HG03521 (cell line): Measurements from ENCODE around the gene DZIP1.
A peak's percentile ranks its signal among the peaks of the same experiment; 100 is the strongest.
"Not testable (repeated sequence)": the region's sequence is repeated elsewhere in the genome, so short reads cannot be mapped to it uniquely, and the experiment has no call there.

Source experiments
- ATAC-seq: cut with Tn5 transposase; IDR thresholded peaks from one replicate; pipeline ENCODE4 v1.9.1; 2021; ENCODE audit warnings: mild to moderate bottlenecking, moderate library complexity; ENCODE audit not compliant: unreplicated experiment

DZIP1 gene, protein sequence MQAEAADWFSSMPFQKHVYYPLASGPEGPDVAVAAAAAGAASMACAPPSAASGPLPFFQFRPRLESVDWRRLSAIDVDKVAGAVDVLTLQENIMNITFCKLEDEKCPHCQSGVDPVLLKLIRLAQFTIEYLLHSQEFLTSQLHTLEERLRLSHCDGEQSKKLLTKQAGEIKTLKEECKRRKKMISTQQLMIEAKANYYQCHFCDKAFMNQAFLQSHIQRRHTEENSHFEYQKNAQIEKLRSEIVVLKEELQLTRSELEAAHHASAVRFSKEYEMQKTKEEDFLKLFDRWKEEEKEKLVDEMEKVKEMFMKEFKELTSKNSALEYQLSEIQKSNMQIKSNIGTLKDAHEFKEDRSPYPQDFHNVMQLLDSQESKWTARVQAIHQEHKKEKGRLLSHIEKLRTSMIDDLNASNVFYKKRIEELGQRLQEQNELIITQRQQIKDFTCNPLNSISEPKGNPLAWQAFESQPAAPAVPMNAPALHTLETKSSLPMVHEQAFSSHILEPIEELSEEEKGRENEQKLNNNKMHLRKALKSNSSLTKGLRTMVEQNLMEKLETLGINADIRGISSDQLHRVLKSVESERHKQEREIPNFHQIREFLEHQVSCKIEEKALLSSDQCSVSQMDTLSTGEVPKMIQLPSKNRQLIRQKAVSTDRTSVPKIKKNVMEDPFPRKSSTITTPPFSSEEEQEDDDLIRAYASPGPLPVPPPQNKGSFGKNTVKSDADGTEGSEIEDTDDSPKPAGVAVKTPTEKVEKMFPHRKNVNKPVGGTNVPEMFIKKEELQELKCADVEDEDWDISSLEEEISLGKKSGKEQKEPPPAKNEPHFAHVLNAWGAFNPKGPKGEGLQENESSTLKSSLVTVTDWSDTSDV

DNA sequence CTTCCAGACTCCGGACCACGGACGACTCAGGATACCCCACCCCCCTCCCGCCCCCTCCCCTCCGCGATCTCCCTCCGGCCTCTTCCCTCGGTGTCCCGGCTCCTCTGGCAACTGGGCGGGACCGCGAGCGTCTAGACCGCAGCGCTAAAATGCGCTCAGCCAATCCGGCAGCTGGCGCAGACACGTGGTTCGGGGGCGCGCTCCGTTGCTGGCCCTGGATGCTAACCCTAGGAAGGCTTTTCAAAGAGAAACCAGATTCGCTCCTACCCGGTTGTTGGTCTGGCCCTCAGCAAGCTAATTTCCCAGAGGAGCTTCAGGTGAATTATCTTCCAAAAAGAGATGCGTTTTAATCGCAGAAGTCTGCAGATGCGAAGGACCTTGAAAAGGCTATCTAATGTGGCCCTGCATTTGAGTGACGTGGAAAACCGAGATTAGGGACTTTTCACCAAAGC is at the start of gene DZIP1:
Gene DZIP1 (minus strand): TSS at position 106 of the 452 bp plus-strand sequence. CDS start 2,677 bp downstream, outside the sequence.
- ATAC-seq = peak; percentile 68

DNA sequence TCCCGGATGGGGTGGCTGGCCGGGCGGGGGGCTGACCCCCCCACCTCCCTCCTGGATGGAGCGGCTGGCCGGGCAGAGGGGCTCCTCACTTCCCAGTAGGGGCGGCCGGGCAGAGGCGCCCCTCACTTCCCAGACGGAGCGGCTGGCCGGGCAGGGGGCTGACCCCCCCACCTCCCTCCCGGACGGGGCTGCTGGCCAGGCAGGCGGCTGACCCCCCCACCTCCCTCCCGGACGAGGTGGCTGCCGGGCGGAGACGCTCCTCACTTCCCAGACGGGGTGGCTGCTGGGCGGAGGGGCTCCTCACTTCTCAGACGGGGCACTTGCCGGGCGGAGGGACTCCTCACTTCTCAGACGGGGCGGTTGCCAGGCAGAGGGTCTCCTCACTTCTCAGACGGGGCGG is 46.5 kb upstream of the DZIP1 start:
- not testable (repeated sequence) for ATAC-seq

DNA sequence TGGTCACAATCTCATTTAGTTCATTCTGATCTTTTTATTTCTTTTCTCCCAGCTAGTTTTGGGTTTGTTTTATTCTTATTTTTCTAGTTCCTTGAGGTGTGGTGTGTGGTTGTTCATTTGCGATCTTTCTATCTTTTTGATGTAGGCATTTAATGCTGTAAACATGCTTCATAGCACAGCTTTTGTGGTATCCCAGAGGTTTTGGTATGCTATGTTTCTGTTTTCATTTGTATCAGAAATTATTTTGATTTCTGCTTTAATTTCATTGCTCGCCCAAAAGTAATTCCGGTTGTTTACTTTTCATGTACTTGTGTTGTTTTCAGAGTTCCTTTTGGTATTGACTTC is 45.0 kb upstream of the DZIP1 start:
- ATAC-seq = no peak

DNA sequence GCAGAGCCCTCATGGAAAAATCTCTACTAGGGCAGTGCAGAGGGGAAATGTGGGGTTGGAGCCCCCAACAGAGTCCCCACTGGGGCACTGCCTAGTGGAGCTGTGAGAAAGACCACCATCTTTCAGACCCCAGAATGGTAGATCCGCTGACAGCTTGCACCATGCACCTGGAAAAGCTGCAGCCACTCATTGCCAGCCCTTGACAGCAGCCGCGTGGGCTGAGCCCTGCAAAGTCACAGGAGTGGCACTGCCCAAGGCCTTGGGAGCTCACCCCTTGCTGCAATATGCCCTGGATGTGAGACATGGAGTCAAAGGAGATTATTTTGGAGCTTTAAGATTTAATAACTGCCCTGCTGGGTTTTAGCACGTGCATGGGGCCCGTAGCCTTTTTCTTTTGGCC is 40.5 kb upstream of the DZIP1 start:
- ATAC-seq = not testable (repeated sequence)

DNA sequence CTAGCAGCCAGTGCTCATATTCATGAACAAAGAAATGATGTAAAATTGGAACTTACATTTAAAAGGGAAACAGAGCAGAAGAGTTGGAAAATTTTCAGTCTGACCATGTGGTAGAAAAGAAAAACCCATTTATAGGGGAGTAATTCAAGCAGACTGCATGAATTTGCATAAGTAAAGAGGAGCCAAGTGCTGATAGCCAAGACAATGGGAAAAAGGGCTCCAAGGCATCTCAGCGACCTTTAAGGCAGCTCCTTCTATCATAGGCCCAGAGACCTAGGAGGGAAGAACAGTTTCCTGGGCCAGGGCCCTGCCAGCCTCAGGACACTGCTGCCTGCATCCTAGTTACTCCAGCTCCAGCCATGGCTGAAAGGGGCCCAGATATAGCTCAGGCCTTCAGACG is 39.9 kb upstream of the DZIP1 start:
- no peak for ATAC-seq

DNA sequence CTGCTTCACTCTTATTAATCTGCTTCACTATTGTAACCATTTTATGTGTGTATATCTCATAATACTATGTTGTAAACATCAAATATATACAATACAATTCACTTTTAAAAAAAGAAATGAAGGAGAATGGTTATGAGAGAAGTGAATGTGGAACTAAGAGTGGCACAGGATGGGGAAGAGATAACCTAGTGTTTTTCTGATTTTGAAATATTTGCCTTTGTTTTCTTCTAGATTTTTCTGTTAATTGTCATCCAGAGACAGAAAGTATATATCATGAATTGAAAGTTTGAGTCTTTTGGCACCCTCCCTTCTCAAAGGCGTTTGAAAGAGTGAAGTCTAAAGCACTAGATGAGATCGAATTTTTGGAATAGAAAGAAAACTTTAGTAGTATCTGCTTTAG is 35.2 kb upstream of the DZIP1 start:
- ATAC-seq = no peak

DNA sequence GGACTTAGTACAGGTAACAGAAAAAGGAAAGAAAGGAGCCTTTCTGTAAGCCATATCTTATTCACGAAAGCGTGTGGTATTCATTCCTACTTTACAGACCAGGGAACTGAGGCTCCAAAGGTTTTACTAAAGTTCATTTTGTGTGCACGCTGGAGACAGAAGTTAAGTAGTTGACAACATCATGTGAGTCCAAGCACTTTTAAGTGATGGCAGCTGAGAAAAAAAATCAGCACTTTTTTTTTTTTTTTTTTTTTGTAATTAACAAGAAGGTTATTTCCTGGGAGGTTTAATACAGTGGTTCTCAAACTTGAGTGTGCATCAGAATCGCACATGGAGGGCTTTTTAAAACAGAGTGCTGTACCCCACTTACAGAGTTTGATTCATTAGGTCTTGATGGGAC is 34.5 kb upstream of the DZIP1 start:
- ATAC-seq = no peak

DNA sequence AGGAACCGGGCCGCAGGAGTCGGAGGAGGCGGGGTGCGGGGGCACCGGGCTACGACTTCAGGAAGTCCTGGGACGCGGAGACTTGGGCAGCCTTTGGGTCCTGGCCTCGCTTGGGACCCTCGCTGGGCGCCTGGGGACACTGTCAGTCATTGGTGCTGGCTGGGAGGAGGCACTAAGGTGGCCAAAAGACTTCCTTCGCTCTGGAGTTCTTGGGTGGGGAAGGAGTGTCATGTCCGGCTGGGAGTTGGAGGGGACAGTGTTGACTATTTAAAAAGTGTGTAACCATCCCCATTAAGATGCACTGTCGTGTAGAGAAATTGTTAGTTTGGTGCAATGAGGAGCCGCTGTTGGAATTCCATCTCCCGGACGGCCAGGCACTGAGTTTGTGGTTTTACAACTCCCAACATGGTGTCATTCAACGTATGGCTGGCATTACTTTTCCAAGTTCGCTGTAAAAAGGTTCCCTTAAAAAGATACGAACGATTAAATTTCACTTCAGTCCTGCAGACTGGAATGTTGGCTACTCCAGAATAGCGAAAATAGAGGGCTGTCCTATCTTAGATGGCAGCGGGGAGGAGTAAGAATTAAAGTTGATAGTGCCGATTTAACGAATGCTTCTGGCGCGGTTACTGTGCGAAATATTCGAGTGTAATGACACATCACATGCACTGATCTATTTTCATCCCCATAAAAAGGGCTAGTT is 33.2 kb upstream of the DZIP1 start:
- no peak for ATAC-seq

DNA sequence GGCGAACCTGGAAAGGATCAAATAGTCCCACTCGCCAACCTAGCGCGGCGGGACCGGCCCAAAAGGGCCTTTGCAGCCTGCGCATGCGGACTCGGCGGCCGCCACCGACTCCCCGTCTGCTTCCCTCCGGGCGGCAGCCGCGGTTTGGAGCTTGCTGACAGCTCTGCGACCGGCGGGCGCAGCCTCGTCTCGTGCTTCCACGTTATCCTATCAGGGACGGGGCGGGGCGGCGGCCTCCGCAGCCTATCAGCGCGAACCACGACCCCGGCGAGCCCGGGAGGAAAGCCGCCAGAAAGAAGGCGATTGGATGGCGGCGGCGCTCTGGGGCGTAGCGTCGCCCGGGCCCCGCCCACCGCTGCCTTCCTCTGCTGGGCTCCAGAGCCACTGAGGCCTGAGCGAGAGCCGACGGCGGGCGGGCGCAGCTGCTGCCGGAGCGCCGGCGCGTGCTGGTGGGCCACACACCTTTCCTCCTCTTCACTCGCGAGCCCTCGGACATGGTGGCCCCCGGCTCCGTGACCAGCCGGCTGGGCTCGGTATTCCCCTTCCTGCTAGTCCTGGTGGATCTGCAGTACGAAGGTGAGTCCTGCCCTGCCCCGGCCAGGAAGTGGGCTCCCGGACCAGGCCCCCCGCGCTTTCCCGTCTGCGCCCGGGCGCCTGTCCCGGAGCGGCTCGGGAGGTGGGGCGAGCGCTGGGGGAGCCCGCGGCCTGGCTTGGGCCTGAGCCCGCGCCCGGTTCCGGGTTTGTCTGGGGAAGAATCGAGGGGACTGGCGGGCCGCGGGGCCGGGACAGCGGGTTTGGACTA is 32.5 kb upstream of the DZIP1 start, which contains the start of gene DNAJC3:
Gene DNAJC3 (plus strand): TSS at position 378 of the 802 bp plus-strand sequence. CDS start 117 bp downstream, at position 495.
- peak; percentile 97 for ATAC-seq

DNA sequence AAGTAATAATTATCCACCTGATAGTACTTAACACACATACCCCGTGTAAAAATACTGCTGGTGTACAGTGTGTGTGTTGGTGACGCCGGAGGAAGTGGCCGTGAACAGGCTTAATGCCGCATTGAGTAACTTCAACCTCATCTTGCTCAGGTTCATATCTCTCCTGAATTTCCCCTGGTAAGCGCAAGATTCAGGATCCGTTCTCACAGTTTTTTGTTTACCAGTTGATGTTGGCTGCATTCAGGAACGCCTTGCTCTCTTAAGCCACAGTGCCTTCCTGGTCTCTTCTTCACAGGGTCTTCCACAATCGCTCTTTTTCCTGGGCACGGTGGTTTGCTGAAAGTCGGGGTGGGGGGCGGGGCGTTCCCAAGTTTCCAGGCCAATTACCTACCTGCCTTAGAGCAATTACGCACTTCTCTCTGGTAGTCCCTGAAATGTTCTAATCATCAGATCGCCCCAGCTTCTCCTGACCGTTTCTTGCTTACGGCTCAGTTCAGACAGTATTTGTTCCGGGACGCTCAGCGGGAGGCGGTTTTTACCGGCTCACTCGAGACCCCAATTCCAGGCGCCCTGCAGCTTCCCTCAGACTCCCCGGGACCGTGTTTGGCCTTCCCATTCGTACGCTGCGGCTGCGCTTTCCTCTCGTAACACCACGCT is 31.7 kb upstream of the DZIP1 start:
- ATAC-seq = peak; percentile 3

DNA sequence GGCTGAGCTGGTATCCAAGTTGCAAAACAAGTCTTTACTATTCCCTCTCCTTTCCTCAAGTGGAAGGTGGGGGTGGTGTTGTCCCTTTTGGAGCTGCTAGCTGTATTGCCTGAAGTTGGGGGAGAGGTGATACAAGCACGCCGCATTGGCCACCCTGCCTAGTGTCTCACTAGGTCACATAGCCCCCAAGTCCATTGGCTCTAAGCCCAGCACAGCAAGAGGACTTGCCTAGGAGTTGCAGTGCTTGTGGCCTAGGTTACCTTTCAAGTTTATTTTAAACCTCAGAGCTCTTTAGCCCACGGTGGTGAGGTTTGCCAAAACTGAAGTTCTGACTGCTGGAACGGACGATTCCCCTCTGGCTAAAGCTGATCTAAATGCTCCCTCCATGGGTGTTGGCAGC is 27.1 kb upstream of the DZIP1 start:
- ATAC-seq = no peak

DNA sequence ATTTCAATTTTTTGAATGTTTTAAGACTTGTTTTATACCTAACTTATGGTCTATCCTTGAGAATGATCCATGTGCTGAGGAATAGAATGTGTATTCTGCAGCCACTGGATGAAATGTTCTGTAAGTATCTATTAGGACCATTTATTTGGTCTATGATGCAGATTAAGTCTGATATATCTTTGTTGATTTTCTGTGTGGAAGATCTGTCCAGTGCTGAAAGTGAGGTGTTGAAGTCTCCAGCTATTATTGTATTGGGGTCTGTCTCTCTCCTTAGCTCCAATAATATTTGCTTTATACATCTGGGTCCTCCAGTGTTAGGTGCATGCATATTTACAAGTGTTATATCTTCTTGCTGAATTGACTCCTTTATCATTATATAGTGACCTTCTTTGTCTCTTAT is 22.7 kb upstream of the DZIP1 start:
- ATAC-seq = not testable (repeated sequence)

DNA sequence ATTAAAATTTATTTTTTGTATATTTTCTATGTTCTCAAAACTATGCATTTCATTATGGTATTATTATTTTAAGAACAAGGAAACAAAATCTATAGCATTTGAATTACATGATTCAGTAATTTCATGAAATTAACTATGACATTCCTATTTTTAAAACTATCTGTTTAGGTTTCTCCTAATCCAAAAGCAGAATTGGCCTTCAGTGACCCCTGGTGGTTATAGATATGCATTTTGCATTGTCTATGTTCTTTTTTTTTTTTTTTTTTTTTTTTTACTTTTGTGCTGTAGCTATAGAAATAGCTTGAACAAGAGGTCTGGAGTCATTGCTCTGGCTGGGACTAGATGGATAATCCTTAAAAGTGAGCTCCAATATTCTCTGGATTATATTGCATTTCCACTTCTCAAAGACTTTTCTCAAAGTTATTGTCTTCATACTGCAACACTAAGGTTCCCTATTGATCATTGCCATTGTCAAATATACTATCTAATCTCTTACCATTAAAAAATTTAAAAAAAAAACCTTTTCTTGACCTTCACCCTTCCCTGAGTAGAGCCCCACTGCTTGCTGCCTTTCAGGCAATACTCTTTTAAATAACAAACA is 16.6 kb upstream of the DZIP1 start:
- ATAC-seq = peak; percentile 51

DNA sequence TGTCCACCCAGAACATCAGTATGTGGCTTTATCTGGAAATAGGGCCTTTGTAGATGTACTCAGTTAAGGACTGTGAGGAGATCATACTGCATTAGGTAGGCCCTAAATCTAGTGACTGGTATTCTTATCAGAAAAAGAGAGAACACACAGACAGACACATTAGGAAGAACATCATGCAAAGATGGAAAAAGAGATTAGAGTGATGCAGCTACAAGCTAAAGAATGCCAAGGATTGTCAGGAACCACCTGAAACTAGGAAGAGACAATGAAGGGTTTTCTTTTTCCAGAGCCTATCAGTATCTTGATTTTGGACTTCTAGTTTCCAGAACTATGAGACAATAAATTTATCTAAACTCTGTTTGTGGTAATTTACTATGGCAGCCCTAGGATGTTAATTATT is 15.0 kb upstream of the DZIP1 start:
- no peak for ATAC-seq

DNA sequence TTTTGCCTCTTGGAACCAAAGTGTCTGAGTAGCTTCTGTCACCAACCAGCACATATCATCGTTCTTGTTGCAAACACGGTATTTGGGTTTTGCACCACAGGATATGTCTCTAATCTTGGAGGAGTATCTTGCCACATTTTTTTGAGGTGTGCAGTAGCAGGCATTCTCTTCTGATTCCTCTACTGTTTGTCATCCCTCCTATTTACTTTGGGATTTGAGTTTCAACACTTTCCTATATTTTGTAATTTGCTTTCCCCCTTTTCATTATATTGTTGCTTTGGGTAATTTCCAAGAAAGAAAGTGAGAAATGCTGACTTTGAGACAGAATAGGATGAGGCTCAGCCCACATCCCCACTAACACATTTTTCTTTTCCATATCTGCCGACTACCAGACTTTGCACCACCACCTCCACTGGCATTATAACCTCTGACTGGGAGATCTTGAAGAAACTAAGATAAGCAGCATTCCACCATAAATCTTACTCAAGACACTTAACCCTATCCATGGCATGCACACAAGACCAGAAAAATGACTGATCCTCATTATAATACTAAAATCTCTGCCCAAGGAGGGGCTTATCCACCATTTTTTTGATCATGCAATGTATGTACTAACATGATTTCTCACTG is 12.0 kb upstream of the DZIP1 start:
- no peak for ATAC-seq

DNA sequence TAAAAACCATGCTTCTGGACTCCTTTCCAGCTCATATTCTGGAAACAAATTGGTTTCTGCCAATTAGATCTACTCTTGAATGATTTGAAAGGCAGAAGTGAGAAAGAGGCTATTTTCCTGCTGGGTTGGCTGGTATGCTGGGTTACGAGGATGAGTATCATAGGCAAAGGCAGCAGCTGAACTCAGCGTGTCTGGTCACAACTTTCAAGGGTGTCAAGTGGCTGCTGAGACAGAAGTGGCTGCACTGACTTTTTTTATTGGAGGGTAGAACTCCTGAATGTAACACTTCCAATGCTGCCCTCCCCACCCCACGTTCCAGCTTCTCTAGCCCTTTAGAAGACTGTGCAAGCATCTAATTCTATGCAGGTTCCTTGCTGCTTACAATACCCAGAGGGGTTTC is 8.3 kb upstream of the DZIP1 start:
- ATAC-seq = no peak

DNA sequence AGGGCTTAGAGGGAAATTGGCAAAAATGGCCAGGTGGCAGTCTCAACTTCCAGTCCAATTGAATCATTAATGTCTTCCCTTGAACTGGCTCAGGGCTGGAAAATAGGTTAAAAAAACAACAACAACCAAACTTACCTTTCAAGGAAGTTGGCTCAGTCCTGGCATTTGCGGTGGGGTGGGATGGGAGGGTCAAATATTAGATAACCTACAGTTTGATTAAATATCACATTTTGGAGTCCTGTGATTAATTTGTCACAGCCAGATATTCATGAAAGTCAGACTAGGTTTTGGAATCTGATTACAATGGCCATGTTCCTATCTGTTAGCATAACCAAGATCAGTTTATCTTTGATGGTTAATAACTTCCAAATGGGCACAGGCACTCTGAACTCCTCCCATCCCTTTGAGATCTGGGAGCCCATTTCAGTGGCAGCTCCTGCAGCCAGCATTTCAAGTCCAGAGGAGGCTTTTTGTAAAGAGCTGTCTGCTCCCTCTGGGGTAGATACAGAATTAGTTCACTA is 7.8 kb upstream of the DZIP1 start:
- ATAC-seq = no peak

DNA sequence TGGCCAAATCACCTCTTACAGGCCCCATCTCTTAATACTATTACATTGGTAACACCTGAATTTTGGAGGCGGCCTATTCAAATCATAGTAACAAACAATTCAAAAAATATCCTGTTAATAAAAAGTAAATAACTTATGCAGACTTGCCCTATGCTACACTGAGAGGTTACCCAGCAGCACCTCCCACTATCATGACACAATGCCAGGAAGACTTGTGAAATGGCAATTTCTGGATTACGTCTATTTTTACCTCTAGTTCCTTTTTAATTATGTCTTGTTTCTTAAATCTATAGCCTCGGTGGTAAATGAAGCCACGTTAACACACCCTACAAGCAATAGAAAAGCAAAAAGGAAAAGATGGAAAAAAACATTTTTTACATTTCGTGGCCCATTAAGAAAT is 6.2 kb upstream of the DZIP1 start:
- no peak for ATAC-seq

DNA sequence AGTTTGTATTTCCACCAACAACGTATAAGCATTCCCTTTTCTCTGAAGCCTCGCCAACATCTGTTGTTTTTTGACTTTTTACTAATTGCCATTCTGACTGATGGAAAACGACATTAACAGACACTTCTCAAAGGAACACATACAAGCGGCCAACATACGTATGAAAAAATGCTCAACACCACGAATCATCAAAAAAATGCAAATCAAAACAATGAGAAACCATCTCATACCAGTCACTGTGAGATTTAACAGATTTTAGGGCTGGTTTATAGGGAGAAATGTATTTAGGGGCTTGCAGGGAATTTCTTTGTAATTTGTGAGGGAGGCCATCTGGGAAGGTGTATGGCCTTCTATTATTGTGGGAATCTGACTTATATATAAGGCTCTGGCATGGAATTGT is 2.8 kb upstream of the DZIP1 start:
- ATAC-seq = no peak
